ENCODE results near the gene CRTC3. TPM values are rescaled to one million over a fixed set of nuclear protein-coding genes. Genes with fewer than 3 reads are reported as not detected.
A peak's percentile ranks its signal among the peaks of the same experiment; 100 is the strongest.

The CRTC3 gene
- total and polyA plus RNA-seq, 2 of the 13 experiments (the other 11 are each of a cell fraction or from before 2014, with no cell fraction given): 8.4 to 11.8 TPM

- TF ChIP-seq POGK (CRISPR knock-in tag; conservative IDR thresholded peaks at IDR 0.05) (no peak), ZNF607 (CRISPR knock-in tag; IDR thresholded peaks at IDR 0.05; ENCODE audit: borderline replicate concordance) (no peak), ZNF547 (CRISPR knock-in tag; IDR thresholded peaks at IDR 0.05) (no peak)
Measured at GRCh38 chr15:90579213-90579612, 49.5 kb downstream of the CRTC3 start (continued).

GRCh38 chr15:90580099-90580498, 50.4 kb downstream of the CRTC3 start:
- 80% methylated on average over 5 of the region's 5 CpGs for WGBS (ENCODE audit: low lambda C conversion rate)
- no peak for TF ChIP-seq ZBTB3 (CRISPR knock-in tag; IDR thresholded peaks at IDR 0.05; ENCODE audit: borderline replicate concordance, low read depth)
- no peak for TF ChIP-seq KAT2B (IDR thresholded peaks at IDR 0.05; ENCODE audit: borderline replicate concordance, low read depth, low read length)
- ATAC-seq: peak; percentile 68

GRCh38 chr15:90580541-90580940, 50.8 kb downstream of the CRTC3 start:
- in situ Hi-C loops (cut with HindIII; ENCODE audit: extremely low pct_ligation_motif_present, low pct_unique_long_range_greater_than_20kb) (no loop called here), intact Hi-C loops (cut with micrococcal nuclease; ENCODE audit: unreplicated experiment) (no loop called here)
- Histone ChIP-seq H2AFZ (ENCODE audit: low read length) (no peak overlapping the region), H3K79me2 (ENCODE audit: insufficient read depth, low read length) (no peaks in the 10 kb centered on the region), H3K27ac (ENCODE audit: extremely low read length, insufficient read depth, low read length) (no peak overlapping the region), H3K9ac (ENCODE audit: insufficient read depth, low read depth, low read length) (no peak overlapping the region), H3K4me3 (replicated peaks in 1 of 3; ENCODE audit: insufficient read depth in 1 of 3, low read depth in 2 of 3, low read length in 3 of 3) (no peak overlapping the region), H3K36me3 (replicated peaks in 1 of 2; ENCODE audit: control insufficient read depth in 1 of 2, insufficient read depth in 2 of 2, low read length in 2 of 2) (no peaks in the 10 kb centered on the region), H4K20me1 (ENCODE audit: insufficient read depth, low read length) (no peaks in the 10 kb centered on the region), H3K9me3 (ENCODE audit: low read length) (no peaks in the 10 kb centered on the region), H3K4me2 (ENCODE audit: low read depth, low read length) (no peak overlapping the region), H3K4me1 (ENCODE audit: insufficient read depth, low read length) (peaks cover 11% of the 10 kb centered on the region), H3K27me3 (ENCODE audit: control insufficient read depth in 1 of 2, insufficient read depth in 2 of 2, low read length in 2 of 2) (no peaks in the 10 kb centered on the region)
- ChIA-PET CTCF (ENCODE audit: low intra/inter-chr PET ratio, low total read pairs) (no interaction called here), POLR2A (no interaction called here)
- DNase-seq (ENCODE audit: low spot score) (no peak), FAIRE-seq (no peak), ATAC-seq (no peak)
- no TSS peak for BruUV-seq (replicated peaks)
- WGBS (ENCODE audit: low lambda C conversion rate): 94% methylated on average over 7 of the region's 7 CpGs
- TF ChIP-seq ATF1 (CRISPR knock-in tag; IDR thresholded peaks at IDR 0.05): no peak
- no peak for TF ChIP-seq TRIM22 (IDR thresholded peaks at IDR 0.05)
- TF ChIP-seq ZNF841 (CRISPR knock-in tag; IDR thresholded peaks at IDR 0.05; ENCODE audit: borderline replicate concordance): no peak
- no peak for TF ChIP-seq SCMH1 (CRISPR knock-in tag; IDR thresholded peaks at IDR 0.05; ENCODE audit: borderline replicate concordance)
- no peak for TF ChIP-seq ZZZ3 (CRISPR knock-in tag; IDR thresholded peaks at IDR 0.05; ENCODE audit: borderline replicate concordance)
- TF ChIP-seq ELF4 (CRISPR knock-in tag; IDR thresholded peaks at IDR 0.05; ENCODE audit: borderline replicate concordance): no peak
- no peak for TF ChIP-seq ATF6 (CRISPR knock-in tag; conservative IDR thresholded peaks at IDR 0.05)
- TF ChIP-seq SATB2 (CRISPR knock-in tag; IDR thresholded peaks at IDR 0.05): no peak

More at GRCh38 chr15:90580099-90580498, 50.4 kb downstream of the CRTC3 start:
- Histone ChIP-seq H3K36me3 (replicated peaks in 1 of 2; ENCODE audit: control insufficient read depth in 1 of 2, insufficient read depth in 2 of 2, low read length in 2 of 2) (no peaks in the 10 kb centered on the region), H3K27me3 (ENCODE audit: control insufficient read depth in 1 of 2, insufficient read depth in 2 of 2, low read length in 2 of 2) (no peaks in the 10 kb centered on the region), H3K9ac (ENCODE audit: insufficient read depth, low read depth, low read length) (no peak overlapping the region), H3K27ac (ENCODE audit: extremely low read length, insufficient read depth, low read length) (no peak overlapping the region), H2AFZ (ENCODE audit: low read length) (no peak overlapping the region), H3K79me2 (ENCODE audit: insufficient read depth, low read length) (no peaks in the 10 kb centered on the region), H3K9me3 (ENCODE audit: low read length) (no peaks in the 10 kb centered on the region), H3K4me1 (ENCODE audit: insufficient read depth, low read length) (peaks cover 11% of the 10 kb centered on the region), H3K4me3 (replicated peaks in 1 of 3; ENCODE audit: insufficient read depth in 1 of 3, low read depth in 2 of 3, low read length in 3 of 3) (no peak overlapping the region), H3K4me2 (ENCODE audit: low read depth, low read length) (no peak overlapping the region), H4K20me1 (ENCODE audit: insufficient read depth, low read length) (no peaks in the 10 kb centered on the region)
- no peak for DNase-seq (ENCODE audit: low spot score)
- intact Hi-C loops (cut with micrococcal nuclease; ENCODE audit: unreplicated experiment): no loop called here
- in situ Hi-C loops (cut with HindIII; ENCODE audit: extremely low pct_ligation_motif_present, low pct_unique_long_range_greater_than_20kb): no loop called here
- BruUV-seq (replicated peaks): no TSS peak
- ChIA-PET POLR2A (no interaction called here), CTCF (ENCODE audit: low intra/inter-chr PET ratio, low total read pairs) (no interaction called here)
- peak; percentile 62 for FAIRE-seq
